Activated T-cell treated with anti-CD3 and anti-CD28 coated beads, Interleukin-2, amount 50 U/mL, for 72 hours (primary cell): ENCODE results near the gene ZNF775. TPM values are rescaled to one million over a fixed set of nuclear protein-coding genes. Genes with fewer than 3 reads are reported as not detected.

Source experiments
- ATAC-seq, 2 donors: fragments of 150-1000 bp; cut with Tn5 transposase; replicated peaks in 1 of 2; 2 replicates each; pipeline ENCODE4 v1.10.0; 2021; ENCODE audit warnings: moderate library complexity in 2 of 2, mild to moderate bottlenecking in 1 of 2
- DNase-seq, 2 donors: peaks; one replicate each; pipeline ENCODE4 v3.0.0; 2021 to 2022; ENCODE audit warnings: mixed read lengths in 1 of 2
- H3K27ac Mint-ChIP-seq: one replicate; pipeline ENCODE4 v1.8.0; 2022; ENCODE audit warnings: mild to moderate bottlenecking, moderate library complexity, mixed read lengths
- H3K27me3 Mint-ChIP-seq: one replicate; pipeline ENCODE4 v1.8.0; 2022; ENCODE audit warnings: low read depth, mixed read lengths
- H3K36me3 Mint-ChIP-seq, 2 donors: one replicate each; pipeline ENCODE4 v1.8.0; 2022; ENCODE audit warnings: mixed read lengths in 2 of 2, mild to moderate bottlenecking in 1 of 2; ENCODE audit not compliant: insufficient read depth in 2 of 2
- H3K4me1 Mint-ChIP-seq: one replicate; pipeline ENCODE4 v1.8.0; 2022; ENCODE audit warnings: low read depth, mixed read lengths
- H3K4me3 Mint-ChIP-seq, 2 donors: one replicate each; pipeline ENCODE4 v1.8.0; 2022; ENCODE audit warnings: mild to moderate bottlenecking in 2 of 2, mixed read lengths in 2 of 2, moderate library complexity in 2 of 2
- H3K9me3 Mint-ChIP-seq, 2 donors: one replicate each; pipeline ENCODE4 v1.8.0; 2022; ENCODE audit warnings: mixed read lengths in 2 of 2
- total RNA-seq, 2 donors: library from RNA; stranded (reverse); gene quantifications; one replicate each; pipeline ENCODE4 v1.2.3, GENCODE V29; 2022

The ZNF775 gene
- total RNA-seq, 2 donors from 2014 or later: 6.5 to 8.2 TPM

DNA sequence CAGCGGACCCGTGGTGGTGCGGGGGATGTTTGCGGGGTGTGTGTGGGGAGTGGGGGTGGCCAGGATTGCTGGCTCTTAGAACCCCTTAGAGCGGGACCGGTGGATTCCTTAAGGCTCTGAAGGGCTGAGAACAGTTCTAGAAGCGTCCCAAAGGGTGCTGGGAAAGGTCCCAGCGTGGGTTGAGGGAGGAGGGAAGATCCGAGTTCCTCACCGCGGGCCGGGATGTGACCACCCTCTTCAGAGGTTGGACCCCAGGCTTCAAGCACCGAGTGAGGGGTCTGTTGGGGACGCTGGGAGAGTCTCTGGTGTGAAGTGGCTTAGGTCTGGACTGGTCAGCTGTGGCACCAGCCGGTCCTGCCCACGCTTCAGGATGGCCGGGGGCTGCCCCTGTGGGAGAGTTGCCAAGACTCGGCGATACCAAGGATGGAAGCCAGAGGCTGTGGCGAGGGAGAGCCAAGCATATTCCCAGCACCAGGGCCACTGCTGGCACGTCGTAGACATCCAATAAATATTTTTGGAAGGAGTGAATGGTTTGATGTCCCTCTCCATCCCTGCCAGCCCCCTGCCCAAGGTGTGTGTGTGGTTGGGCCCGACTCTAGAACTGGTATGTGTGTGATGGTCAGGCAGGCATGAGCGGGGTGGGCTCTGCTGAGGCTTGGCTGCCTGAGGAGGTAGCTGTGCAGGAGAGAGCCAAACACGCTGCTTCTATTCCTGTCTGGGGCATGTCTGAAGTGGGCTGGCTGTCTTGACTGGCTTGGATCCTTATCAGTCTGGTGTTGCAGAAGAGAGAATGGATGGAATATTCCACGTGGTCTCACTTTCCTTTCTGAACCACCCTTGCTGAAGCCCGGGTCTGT lies 19.2 kb downstream of the ZNF775 start:
- H3K4me3 Mint-ChIP-seq: no peak overlapping the region
- no peak overlapping the region for H3K27ac Mint-ChIP-seq
- H3K27me3 Mint-ChIP-seq: no peaks in the 10 kb centered on the region

DNA sequence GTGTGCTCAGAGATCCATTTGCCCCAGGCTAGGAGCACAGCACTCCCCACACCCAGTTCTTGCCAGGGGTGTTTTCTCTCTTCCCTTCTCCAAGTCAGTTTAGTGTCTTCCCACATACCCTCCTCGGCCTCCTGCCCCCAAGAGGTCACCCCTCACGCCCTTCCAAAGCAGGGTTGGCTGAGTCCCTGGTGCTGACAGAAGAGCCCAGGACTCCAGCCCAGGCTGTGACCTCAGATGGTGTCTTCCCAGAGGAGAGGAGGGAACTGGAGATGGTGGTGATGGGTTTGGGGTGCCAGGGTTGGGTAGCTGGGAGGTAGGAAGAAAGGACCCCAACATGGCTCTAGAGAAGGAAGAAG lies 19.8 kb downstream of the ZNF775 start:
- Mint-ChIP-seq H3K9me3 (no peaks in the 10 kb centered on the region), H3K4me3 (no peak overlapping the region), H3K4me1 (peaks cover 25% of the 10 kb centered on the region), H3K27ac (no peak overlapping the region), H3K36me3 (peaks cover 1 to 3% of the 10 kb centered on the region in 2 donors), H3K27me3 (no peaks in the 10 kb centered on the region)
- DNase-seq: no peak
- ATAC-seq: no peak

More for the DNA sequence above, 19.2 kb downstream of the ZNF775 start:
- H3K36me3 Mint-ChIP-seq: peaks cover 1 to 3% of the 10 kb centered on the region in 2 donors
- DNase-seq: no peak
- no peaks in the 10 kb centered on the region for H3K9me3 Mint-ChIP-seq
- H3K4me1 Mint-ChIP-seq: peaks cover 24% of the 10 kb centered on the region
- ATAC-seq: no peak

DNA sequence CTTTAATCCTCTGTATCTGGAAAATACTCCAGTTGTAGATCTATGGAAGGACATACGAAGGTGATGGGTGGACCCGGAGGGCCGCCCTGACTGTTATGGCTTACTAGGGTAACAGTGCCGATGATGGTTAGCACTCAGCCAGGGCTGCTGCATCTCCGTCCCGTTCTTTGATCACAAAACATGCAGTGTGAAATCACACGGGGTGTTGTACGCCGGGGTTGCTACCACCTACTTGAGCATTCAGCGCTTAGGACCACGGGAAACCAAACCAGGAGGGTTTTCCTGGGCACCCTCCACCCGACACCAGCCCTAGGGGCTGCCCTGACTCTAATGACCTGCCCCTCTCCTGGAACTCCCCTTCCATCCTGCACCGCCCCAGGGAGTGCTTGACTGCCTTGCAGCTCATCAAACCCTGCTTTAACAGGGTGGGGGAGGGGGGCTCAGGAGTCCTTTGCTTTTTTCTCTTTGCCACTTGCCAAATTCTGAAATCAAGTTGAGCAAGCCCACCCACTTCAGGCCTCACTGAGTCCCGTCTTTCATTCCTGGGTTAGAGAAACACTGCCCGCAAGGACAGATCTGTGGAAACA lies 20.4 kb downstream of the ZNF775 start:
- ATAC-seq: no peak
- Mint-ChIP-seq H3K4me1 (peaks cover 30% of the 10 kb centered on the region), H3K36me3 (peaks cover 0 to 3% of the 10 kb centered on the region in 2 donors), H3K27me3 (no peaks in the 10 kb centered on the region), H3K4me3 (no peak overlapping the region), H3K9me3 (no peaks in the 10 kb centered on the region), H3K27ac (no peak overlapping the region)
- no peak for DNase-seq

DNA sequence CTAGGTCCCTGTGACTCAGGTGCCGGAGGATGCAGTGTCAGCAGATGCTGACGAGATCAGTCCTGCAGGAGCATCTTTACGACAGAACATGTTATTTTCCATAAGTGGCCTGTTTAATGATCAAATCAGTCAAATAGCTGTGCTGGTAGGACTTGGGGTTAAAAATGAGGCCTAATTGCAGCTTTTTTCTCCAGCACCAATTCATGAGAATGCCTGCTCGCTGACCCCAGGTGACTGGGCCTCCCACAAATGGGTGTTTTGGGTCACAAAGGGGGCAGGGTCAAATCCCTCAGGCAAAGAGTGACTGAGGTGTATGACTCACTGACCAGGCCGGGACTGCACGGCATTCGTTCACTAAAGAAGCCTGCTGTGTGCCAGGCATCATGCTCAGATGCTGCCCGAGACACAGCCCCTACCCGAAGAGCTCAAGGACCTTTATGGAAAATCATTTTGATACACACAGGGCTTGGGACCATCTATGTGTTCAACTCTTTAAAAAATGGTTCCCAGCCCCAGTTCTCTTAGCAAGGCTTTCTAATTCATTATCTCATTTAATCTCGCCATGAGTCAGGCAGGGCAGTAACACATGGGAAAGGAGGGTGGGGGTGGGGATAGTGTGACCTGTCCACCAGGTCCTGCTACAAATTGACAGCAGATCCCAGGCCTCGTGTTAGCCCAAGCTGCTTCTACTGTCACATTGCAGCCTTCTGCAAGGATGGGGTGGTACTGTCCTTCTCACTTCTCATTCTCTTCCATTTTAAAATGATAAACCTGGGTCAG lies 21.1 kb downstream of the ZNF775 start:
- Mint-ChIP-seq H3K4me1 (peaks cover 32% of the 10 kb centered on the region), H3K9me3 (no peaks in the 10 kb centered on the region), H3K36me3 (peaks cover 0 to 3% of the 10 kb centered on the region in 2 donors), H3K27ac (no peak overlapping the region), H3K27me3 (no peaks in the 10 kb centered on the region), H3K4me3 (no peak overlapping the region)
- ATAC-seq: peak; percentile 14 to 22
- no peak for DNase-seq

DNA sequence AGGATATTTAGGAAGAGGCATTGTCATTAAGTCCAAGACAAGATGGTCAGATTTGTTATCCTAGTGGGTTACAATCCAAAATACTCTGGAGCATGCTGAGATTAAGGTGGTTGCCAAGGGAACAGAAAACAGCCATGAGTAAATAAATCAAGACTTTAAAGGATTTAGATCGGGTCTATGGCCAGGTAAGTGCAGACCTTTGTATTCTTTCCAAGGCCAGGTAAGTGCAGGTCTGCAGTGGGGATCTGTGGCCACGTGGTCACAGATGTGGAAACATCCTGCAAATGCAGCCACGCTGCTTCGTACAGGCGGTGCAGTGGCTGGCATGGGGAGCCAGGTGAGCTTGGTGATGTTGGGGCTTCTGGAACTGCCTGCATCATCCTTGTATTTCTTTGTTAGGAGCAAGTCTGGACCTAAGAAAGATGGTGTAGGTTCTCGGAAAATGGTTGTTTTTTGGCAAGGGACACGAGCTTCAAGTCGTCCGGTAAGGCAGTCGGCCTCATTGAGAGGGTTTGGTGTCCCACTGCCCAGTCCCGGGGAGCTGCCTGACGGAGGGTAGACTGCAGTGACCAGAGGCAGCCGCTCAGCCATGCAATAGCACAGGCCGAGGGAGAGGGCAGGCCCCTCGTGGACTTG lies 21.8 kb downstream of the ZNF775 start:
- DNase-seq (no peak), ATAC-seq (no peak)
- Mint-ChIP-seq H3K36me3 (peaks cover 0 to 4% of the 10 kb centered on the region in 2 donors), H3K27me3 (no peaks in the 10 kb centered on the region), H3K4me1 (peaks cover 37% of the 10 kb centered on the region), H3K4me3 (no peak overlapping the region), H3K27ac (no peak overlapping the region), H3K9me3 (no peaks in the 10 kb centered on the region)

DNA sequence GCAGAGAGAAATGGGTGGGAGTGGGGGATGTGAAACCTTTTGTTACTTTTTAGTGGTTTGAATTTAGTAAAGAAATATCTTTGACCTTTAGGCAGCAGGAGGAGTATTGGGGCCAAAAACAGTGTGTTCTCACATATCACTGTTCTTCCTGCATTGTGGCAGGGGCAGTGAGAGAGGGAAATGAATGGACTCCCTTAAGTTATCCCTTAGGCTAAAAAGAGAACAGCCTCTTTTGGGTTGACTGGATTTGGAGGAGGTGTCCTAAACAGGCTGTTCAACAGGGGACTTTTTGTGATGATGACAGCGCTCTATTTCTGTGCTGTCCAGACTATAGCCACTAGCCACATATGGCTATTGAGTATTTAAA lies 22.3 kb downstream of the ZNF775 start:
- DNase-seq: no peak
- peaks cover 0 to 2% of the 10 kb centered on the region in 2 donors for H3K36me3 Mint-ChIP-seq
- H3K27me3 Mint-ChIP-seq: no peaks in the 10 kb centered on the region
- H3K4me3 Mint-ChIP-seq: no peak overlapping the region
- ATAC-seq: no peak
- H3K4me1 Mint-ChIP-seq: peaks cover 42% of the 10 kb centered on the region
- no peaks in the 10 kb centered on the region for H3K9me3 Mint-ChIP-seq
- H3K27ac Mint-ChIP-seq: peak overlapping the region; percentile 6

DNA sequence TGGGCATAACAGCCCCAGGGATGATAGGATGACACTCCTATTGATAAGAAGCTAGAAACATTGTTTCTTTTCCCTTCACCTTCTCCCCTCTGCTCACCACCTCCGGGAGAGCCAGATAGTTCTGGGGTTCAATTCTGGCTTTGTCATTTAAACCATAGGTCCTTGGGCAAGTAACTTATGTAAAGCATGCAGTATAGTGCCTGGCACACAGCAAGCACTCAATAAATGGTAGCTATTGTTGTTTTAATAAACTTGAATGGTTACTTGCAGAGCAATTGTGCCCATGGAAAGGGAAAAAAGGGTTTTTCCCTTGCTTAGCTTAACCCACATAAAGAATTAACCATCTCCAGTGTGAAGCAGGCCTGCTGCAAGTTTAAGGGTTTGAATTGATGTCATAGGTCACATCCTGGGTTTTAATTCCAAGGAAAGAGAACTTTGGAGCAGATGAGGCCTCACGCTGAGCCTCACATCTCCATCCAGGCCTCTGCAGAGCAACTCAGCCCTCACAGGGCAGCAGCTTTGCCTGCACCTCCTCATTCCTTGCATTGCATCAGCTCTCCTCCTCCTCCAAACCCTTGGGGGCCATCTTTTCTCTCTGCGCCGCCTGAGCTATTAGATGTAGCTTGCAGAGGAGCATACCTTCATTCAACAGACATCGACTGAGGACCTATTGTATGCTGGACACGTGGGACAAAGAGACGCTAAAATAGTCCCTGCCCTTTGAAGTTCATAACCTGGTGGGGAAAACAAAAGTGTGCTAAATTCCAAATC lies 22.9 kb downstream of the ZNF775 start:
- Mint-ChIP-seq H3K4me3 (no peak overlapping the region), H3K27ac (peak overlapping the region; percentile 17), H3K4me1 (peaks cover 48% of the 10 kb centered on the region), H3K27me3 (no peaks in the 10 kb centered on the region), H3K9me3 (no peaks in the 10 kb centered on the region), H3K36me3 (peaks cover 0 to 3% of the 10 kb centered on the region in 2 donors)
- DNase-seq: no peak
- ATAC-seq: no peak

DNA sequence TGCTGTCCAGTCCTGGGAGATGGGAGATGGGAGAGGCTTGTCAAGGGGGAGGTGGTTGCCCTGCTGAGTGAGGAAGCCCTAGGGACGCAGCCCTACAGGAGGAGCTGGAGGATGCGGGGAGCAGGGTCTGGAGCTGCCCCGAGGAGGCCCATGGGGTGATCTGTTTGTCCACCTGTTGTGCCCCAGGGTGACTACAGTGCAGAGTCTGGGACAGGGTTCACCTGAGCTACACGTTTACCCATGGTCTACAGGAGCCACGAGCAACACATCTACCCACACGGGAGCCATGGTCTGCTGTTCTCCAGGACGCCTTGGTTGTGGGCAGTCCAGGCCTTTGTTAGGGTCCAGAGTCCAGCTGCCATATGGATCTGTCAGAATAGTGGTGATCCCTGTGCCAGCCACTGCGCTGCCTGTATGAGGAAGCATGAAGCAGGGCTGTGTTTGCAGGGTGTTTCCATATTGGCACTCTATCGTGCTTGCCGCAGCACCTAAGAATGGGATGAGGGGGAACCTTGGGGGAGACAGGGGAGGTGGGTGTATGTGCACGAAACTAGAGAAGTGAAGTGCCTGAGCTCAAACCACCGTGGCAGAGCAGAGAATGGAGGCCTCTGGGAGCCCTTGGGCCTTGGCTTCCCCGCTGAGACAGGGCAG lies 23.7 kb downstream of the ZNF775 start:
- no peaks in the 10 kb centered on the region for H3K27me3 Mint-ChIP-seq
- DNase-seq (no peak), ATAC-seq (no peak)
- peaks cover 52% of the 10 kb centered on the region for H3K4me1 Mint-ChIP-seq
- H3K36me3 Mint-ChIP-seq: peaks cover 0 to 5% of the 10 kb centered on the region in 2 donors
- H3K27ac Mint-ChIP-seq: peak overlapping the region; percentile 17
- H3K9me3 Mint-ChIP-seq: no peaks in the 10 kb centered on the region
- no peak overlapping the region for H3K4me3 Mint-ChIP-seq

DNA sequence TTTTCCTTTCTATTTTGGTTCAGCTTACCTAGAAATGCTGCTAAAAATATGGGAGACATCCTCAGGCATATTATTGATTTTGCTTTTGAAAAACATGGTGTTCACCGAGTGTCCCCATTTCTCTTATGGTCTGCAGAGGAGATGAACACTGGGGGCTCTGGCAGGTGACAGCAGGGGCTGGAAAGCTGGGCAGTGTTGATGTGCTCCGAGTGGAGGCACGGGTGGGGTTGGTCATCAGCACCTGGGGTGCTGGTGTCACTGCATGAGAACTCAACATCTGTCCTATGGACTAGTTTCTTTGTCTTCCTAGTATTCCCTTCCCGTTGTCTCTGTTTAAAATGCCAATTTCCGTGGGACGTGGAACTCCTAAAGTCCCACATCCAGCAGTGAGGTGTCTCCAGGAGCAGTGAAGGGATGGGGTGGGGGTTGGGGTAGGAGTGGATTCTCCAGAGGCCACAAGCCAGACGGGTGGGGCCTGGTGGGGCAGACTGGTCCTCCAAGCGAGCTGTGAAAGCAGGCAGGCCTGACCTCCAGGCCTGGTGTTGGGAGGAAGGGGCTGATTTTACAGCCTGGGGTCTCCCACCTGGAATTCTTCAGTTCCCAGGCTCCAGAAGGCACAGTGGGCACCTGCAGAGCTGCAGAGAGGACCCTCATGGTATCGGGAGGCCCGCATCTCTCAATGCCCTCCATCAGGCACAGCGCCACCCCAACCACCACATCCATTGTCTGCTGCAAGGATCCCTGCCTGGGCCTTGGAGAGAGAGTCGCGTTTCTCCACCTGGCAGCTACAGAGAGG lies 24.4 kb downstream of the ZNF775 start:
- Mint-ChIP-seq H3K27me3 (no peaks in the 10 kb centered on the region), H3K36me3 (peaks cover 0 to 5% of the 10 kb centered on the region in 2 donors), H3K4me3 (peak overlapping the region; percentile 93 to 95), H3K4me1 (peaks cover 52% of the 10 kb centered on the region), H3K9me3 (no peaks in the 10 kb centered on the region), H3K27ac (no peak overlapping the region)
- DNase-seq (no peak), ATAC-seq (no peak)

DNA sequence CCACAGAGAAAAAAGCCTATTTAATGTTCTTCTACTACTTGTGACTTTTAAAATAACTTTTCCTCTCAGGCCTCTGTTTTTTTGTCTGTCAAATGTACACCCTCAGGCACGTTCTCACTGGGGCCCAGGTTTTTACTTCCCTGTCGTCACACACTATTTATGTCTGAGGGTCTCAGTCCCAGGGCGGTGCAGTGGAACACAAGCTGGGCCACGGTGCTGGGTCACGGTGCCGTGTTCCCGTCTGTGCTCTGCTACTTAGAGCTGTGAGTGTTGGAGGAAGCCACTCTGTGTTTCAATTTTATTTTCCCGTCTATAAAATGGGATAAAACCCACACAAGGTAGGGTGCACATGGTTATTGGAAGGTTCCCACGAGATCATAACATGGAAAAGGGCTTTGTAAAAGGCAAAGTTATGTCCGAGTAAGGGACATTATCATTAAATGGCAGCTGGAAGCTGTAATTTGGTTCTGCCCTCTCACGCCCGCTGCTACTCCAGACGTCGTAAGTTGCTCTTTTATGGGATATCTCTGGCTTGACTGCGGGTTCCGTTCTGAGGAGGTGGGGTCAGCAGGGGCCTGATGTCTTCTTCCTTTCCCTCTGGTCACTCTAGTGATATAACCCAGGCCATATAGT lies 25.2 kb downstream of the ZNF775 start:
- H3K4me1 Mint-ChIP-seq: peaks cover 59% of the 10 kb centered on the region
- peak overlapping the region; percentile 94 for H3K27ac Mint-ChIP-seq
- H3K9me3 Mint-ChIP-seq: no peaks in the 10 kb centered on the region
- ATAC-seq (no peak), DNase-seq (no peak)
- H3K4me3 Mint-ChIP-seq: peak overlapping the region; percentile 93 to 95
- H3K36me3 Mint-ChIP-seq: peaks cover 0 to 5% of the 10 kb centered on the region in 2 donors
- H3K27me3 Mint-ChIP-seq: no peaks in the 10 kb centered on the region
